AG08396 (cell line): ENCODE data around the gene NRL.
"Not testable (repeated sequence)": the region's sequence is repeated elsewhere in the genome, so short reads cannot be mapped to it uniquely, and the experiment has no call there.

Experiments used
- DNase-seq: peaks from one replicate; pipeline ENCODE4 v3.0.0; 2012; ENCODE audit warnings: low spot score, mixed read lengths

Gene NRL

DNA sequence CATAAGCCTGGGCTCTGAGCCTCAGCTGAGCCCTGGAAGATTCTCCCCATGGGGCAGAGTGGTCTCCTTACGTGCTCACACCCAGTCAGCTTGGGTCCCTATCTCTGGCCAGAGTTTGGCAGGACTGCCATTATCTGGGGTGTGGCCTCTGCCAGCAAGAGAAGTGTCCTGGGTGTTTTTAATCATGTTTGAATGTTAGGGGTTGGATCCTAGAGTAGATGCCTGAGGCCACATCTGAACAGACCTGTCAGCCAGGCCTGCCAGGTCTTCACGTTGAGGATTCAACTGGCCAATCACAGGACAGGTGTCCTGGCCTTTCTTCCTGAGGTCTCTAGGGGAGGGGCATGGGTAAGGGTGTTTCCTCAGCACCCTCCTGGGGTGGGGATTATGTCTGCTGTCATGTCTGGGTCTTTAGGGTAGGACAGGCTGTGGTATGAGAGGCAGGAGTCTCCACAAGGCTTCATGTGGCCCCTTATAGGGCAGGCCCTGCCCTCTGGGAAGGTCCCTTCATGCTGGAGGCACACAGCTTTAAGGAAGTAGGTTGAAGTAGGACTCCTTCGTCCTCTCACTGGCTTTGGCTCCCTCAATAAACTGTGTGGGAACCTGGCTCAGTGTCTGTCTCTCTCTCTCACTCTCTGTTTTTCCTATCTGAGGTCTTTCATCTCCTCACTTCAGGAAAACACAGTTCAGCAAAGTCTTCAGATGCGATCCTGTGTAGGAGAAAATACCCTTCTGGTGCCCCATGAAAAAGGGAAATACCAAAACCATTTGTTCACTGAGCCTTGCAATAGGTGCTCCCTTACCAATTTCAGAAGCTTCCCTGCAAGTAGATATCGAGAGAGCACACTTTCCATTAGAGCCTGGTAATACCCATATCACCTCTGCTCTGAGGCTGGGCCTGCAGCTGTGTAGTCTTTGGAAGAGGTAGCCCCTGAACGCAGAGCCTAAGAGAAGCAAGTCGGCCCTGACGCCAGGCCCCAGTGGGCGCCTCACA, 9.0 kb upstream of the NRL start:
- DNase-seq: no peak

DNA sequence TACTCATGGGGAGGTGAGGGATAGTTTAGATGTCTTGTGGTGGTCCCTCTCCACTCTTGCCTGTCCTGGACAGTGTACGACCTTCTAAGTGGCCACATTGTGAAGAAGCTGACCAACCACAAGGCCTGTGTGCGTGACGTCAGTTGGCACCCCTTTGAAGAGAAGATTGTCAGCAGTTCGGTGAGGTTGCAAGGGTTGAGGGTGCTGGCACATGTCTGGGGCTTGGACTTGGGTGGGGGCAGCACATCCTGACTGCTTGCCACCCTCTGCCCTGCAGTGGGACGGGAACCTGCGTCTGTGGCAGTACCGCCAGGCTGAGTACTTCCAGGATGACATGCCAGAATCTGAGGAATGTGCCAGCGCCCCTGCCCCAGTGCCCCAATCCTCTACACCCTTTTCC, 8.1 kb upstream of the NRL start:
- no peak for DNase-seq

DNA sequence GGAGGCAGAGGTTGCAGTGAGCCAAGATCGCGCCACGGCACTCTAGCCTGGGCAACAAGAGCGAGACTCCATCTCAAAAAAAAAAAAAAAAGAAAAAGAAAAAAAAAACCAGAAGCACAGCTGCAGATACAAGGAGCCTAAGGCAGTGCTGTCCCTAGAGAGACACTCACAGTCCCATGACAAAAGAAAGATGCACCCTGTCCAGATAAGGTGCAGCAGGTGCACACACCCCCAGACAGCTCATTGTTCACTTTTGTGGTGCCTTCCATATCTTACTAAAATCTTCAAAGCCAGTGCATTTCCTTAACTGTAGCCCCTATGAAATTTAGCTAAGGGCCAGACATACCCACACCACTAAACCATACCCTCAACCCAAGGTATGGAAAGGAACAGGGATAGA, 7.7 kb upstream of the NRL start:
- no peak for DNase-seq

DNA sequence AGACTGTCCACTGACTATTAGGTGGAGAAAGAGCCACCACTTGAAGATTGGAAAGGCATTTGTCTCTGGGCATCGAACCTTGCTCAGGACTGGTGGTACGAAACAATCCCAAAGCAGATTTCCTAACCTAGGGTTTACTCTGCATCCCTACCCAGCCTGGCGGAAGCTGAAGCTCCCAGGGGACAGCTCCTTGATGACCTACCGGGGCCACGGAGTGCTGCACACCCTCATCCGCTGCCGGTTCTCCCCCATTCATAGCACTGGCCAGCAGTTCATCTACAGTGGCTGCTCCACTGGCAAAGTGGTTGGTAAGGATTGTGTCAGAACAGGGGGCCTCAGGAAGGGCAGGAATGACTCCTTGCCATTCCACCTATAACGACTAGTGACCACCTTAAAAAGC, 6.5 kb upstream of the NRL start:
- no peak for DNase-seq

GRCh38 chr14:24119691-24120090, 4.9 kb upstream of the NRL start:
- no peak for DNase-seq

GRCh38 chr14:24117179-24117578, 2.4 kb upstream of the NRL start:
- DNase-seq: no peak

- DNase-seq: no peak
Measured at GRCh38 chr14:24116128-24116814, 1.5 kb upstream of the NRL start.

DNA sequence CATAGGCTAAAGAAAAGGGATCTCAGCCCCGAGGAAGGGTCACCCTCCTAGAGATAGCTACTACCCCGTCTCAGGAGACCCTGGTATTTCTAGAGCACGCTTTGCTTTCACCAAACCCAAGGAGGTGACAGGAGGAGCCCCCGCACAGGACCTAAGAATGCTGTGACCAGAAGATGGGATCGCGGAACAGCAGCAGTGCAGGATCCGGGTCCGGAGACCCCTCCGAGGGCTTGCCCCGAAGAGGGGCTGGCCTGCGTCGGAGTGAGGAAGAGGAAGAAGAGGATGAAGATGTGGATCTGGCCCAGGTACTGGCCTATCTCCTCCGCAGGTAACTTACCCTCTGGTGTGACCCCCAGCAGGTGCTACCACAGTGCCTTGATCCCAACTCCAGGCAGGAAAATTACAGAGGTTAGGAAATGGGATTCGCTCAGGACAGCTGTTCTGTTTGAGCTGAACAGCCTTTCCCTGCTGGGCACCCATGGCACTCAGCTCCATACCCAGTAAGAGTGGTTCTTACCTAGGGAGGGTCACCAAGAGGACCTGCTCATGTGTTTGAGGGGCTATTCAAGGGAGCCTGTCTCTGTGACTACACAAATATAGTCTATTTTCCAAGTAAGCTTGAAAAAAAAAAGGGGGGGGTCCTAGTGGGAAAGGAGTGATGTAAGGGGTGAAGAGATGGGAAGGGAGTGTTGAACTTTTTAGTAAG, 826 bp upstream of the NRL start:
- DNase-seq: no peak

GRCh38 chr14:24113801-24114531, 783 bp downstream of the NRL start:
- peak; percentile 83 for DNase-seq

DNA sequence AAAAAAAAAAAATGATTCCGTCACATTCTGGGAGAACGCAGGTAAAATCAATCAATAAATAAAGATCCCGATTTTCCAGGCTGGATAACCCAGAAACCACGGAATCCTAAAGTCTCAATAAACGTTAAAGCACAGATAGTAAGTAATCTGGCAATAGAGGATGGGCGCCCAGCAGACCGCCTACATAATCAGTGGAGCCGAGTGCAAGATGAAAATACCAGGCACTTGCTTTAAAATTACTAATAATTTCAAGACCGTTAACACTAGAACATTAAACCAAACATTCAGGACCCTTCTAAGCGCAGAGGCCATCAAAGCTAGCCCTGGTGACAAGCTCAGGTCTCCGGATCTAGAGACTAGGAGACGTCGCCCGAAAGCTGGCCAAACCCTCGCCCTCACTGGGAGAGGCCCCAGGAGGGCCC, 1.4 kb downstream of the NRL start:
- no peak for DNase-seq

DNA sequence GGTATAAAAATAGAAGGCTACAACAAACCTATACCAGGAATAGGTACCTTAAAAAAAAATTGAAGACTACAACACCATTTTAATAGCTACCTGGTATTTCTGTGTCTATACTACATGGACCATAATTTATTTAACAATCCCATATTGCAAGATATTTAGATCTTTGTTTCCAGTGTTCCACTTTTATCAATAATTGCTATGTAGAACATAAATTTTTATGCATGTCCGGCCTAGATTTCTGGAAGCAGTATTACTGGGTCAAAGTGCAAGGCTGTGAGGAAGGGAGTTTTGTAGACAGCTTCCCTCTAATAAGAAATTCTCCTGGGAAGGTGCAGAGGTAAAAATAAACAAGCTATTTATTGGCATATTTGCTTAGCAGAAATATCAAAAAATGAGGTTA, 4.2 kb downstream of the NRL start:
- DNase-seq: no peak

DNA sequence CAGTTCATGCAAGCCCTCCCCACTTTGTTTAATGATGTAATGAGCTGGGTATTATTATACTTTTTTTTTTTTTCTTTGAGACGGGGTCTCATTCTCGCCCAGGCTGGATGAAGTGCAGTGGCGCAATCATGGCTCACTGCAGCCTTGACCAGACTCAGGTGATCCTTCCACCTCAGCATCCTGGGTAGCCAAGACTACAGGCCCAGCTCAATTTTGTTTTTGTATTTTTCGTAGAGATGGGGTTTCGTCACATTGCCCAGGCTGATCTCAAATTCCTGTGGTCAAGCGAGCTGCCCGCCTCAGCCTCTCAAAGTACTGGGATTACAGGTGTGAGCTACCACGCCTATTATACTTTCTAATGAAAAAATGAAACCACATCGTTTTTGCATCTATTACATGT, 4.7 kb downstream of the NRL start:
- no peak for DNase-seq

DNA sequence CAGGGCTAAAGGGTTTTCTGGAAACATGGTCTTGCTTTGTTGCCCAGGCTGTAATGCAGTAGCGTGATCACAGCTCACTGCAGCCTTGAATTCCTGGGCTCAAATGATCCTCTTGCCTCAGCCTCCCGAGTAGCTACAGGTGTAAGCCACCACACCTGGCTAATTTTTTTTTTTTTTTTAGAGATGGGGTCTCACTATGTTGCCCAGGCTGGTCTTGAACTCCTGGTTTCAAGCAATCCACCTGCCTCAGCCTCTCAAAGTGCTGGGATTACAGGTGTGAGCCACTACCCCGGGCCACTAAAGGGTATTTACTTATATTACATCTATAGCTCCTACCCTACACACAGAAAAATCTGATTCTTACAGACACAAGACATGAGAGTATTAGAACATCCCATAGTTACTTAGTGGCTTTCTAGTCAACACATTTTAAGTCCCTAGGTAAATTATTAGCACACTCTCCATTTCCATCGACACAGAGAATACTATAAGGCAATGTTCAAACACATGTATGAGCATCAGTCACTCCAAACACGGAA, 6.3 kb downstream of the NRL start:
- no peak for DNase-seq

DNA sequence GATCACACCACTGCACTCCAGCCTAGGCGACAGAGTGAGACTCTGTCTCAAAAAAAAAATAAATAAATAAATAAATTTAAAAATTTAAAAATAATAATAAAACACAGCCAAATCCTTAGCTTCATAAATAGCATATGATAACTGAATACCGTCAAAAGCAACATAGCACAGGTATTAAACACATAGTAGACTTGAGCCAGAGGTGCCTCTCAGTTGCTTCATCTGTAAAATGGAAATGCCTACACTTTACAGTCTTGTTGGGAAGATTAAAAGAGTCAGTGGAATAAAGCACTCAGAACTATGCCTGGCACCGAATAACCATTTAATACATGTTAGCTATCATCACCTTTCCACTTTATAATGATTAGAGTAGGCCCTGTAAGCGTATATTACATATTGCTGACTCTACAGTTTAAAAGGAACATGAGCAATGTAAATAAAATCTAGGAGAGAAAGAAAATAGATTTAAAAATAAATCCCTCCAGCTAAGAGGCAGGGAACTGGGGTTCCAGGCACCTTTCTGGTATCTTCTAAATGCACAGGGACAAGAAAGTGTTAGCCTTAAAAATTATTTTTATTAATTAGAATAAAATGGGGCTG, 8.0 kb downstream of the NRL start:
- no peak for DNase-seq

GRCh38 chr14:24105609-24106239, 9.0 kb downstream of the NRL start:
- DNase-seq: not testable (repeated sequence)

DNA sequence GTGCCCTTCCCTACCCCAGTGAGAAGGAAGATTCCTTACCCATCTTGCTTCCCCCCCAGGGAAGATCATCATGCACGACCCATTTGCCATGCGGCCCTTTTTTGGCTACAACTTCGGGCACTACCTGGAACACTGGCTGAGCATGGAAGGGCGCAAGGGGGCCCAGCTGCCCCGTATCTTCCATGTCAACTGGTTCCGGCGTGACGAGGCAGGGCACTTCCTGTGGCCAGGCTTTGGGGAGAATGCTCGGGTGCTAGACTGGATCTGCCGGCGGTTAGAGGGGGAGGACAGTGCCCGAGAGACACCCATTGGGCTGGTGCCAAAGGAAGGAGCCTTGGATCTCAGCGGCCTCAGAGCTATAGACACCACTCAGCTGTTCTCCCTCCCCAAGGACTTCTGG, 11.3 kb downstream of the NRL start:
- no peak for DNase-seq

DNA sequence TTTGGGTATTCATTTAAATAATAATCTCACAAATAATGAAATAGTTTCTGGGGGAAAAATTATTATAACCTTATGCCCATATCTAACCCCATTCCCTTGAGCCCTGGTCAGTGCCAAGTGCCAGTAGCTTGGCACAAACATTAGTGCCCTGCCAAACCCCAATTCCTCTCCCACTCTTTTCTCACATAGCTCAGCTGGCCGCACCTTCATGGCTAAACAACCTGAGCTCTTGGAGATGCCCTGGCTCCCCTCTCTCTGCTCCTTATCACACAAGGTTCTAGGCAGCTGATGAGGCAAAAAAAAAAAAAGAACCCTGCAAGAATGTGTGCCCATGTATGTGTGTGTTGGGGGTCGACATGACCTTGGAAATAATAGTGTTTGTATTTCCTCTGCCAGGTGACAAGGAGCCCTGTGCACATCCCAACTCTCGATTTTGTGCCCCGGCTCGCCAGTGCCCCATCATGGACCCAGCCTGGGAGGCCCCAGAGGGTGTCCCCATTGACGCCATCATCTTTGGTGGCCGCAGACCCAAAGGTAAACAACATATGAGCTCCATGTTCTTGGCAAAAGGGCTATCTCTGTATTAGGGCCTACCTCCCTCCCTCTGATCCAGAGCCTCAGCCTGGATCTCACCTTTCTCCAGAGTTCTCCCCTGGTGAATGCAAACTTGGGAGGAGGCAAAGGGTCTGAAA, 12.2 kb downstream of the NRL start:
- no peak for DNase-seq

DNA sequence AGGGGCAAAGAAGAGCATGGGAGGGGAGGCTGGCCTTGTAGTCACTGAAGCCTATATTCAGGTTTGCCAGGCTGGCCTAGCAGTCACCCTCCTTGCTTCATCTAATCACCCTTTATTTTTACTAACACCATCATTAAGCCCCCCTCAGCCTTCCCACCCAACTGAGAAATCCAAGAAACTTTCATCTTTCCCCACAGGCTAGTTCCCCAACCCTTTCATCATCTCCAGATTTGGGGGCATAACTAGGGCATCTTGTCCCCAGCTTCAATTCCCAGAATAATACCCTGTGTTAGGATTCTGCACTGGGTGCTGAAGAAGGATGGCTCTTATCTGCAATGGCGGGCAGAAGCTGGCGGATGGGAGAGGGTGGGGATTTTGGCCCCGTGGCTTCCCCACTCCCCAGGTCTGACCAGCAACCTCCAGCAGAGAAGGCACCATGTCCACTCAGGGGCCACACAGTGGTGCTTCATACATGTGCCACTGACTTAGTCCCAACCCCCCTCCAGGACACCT, 13.7 kb downstream of the NRL start:
- DNase-seq: no peak

- DNase-seq: no peak
Measured at GRCh38 chr14:24100197-24100981, 14.4 kb downstream of the NRL start.
